NCI-H69 (cell line): ENCODE results near the gene ANKRD16.
"Not testable (repeated sequence)": the region's sequence is repeated elsewhere in the genome, so short reads cannot be mapped to it uniquely, and the experiment has no call there.

Experiments
- DNase-seq: peaks from one replicate; lab custom pipeline; 2025; lab: John Stamatoyannopoulos, UW

The ANKRD16 gene

GRCh38 chr10:5889624-5890451 lies at the start of gene ANKRD16, which contains the start of gene FBH1:
Gene ANKRD16 (minus strand): TSS chr10:5889893. CDS start chr10:5889354, 539 bp downstream.
Gene FBH1 (plus strand): TSS chr10:5890243. CDS start chr10:5890346, 103 bp downstream.
- peak; percentile 97 for DNase-seq

DNA sequence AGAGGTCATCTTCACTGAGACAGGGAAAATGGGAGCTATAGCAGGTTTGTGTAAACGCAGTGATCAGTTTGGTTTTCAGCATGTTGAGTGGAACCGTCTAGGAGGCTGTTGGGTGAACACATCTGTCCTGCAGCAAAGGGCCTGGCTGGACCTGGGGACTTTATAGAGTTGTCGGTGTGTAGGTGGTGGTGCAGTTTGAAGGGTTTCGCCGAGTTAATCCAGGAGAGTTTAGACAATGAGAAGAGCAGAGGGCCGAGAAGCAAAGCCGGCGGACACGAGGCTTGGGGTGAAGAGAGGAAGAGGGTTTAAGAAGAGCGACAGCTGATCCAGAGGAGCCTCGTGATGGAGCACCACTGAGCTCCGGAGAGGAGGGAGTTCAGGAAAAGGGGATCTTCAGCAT lies 48.6 kb upstream of the ANKRD16 start:
- DNase-seq, result no peak

DNA sequence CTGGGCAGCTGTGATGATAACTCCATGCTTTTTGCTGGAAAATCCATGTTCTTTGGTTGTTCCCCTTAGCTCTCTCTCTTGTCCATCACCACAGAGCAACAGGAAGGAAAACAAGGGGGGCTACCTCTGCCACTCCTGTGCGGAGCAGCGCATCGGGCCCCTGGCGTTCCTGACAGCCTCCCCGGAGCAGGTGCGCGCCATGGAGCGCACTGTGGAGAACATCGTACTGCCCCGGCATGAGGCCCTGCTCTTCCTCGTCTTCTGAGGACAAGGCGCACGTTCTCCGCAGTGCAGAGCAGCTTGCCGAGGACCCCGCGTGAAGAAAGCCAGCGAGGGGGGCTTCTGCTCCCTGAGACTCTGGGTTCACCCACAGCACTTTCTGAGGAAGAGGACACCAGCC lies 47.3 kb upstream of the ANKRD16 start:
- no peak for DNase-seq

DNA sequence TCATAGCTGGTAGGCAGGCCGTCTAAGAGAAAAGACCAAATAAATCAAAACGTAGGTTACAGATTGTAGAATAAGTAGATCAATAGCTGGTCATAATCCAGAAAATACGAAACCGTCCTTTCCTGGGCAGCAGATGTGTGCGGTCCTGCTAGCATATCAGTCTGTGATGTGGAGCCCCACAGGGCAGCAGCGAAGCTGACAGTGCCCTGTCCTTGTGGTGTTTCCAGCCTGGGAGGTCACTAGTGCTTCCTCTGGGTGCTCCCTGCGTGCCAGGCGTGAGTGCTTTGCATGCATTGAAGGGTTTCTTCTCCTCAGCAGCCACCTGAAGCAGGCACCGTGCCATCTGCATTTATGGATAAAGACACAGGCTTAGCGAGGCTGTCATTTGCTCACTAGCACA lies 45.9 kb upstream of the ANKRD16 start:
- DNase-seq, result no peak

DNA sequence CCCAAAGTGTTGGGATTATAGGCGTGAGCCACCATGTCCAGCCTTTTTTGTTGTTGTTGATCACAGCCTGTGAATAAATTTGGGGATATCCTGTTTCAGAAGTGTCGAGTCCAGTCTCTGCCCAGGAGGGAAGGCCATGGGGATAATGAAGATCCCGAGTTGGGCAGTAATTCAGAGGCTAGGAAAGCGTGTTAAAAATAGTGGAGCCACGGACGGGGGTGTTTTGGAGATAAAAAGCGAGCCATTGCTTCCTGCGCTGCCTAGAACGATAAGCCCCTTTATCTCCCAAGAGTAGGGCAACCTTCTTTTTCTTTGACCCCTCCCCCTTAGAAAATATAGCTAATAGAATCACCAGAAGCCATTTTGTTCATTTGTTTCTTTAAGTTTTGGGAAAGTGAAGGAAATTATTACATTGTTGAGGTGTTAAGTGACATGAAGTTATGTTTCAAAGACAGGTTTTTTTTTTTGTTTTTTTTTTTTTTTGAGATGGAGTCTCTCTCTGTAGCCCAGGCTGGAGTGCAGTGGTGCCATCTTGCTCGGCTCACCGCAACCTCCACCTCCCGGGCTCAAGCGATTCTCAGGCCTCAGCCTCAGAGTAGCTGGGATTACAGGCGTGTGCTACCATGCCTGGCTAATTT lies 44.3 kb upstream of the ANKRD16 start:
- no peak for DNase-seq

DNA sequence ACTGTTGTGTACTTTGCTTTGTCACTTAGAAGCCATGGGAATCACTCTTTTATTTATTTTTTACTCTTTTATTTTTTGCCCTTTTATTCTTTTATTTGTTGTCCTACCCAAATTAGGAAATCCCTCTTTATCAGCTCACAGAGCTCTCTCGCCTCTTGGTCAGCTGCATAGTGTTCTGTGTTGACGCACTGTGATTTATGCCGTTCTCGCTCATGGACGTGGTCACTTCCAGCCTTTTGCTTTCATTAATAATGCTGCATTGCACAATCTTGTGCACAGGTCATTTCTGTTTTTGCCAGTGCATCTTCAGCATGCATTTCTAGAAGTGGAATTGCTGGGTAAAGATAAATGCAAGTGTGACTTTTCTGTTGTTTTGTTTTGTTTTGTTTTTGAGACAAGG lies 42.7 kb upstream of the ANKRD16 start:
- DNase-seq, result no peak

DNA sequence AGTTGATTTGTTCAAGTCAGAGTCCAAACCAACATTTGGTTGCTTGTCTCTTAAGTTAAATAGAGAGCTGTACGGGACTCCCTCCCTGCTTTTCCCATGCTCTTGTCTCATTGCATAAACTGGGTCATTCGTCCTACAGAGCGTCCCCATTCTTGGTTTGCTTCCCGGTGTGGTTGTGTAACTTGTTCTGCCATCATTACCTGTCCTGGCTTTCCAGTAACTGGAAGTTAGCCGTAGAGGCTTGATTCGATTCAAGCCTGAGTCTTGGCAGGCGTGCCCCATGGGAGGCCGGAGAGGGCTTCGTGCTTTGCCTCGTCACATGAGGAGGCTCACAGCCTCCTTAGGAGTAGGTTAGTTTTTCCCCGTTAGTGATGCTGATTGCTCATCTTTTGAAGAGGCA lies 40.6 kb upstream of the ANKRD16 start:
- DNase-seq, result no peak

DNA sequence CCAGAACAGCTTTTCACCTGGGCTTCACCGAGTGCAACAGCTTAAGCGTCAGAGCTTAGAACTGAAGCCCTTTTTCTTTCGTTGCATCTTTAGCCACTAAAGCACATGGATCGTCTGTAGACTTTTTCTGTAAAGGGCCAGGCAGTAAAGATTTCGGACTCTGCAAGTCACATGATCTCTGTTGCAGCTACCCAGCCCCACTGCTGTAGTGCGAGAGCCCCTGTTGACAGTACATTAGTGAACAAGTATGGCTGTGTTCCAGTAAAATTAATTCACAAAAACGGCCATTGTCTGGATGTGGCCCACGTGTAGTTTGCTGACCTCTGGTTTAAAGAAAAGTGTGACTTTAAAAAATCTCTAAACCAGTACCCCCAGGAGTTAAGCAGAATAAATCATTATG lies 39.7 kb upstream of the ANKRD16 start:
- DNase-seq, result no peak

GRCh38 chr10:5927306-5927705 lies 37.6 kb upstream of the ANKRD16 start:
- no peak for DNase-seq

DNA sequence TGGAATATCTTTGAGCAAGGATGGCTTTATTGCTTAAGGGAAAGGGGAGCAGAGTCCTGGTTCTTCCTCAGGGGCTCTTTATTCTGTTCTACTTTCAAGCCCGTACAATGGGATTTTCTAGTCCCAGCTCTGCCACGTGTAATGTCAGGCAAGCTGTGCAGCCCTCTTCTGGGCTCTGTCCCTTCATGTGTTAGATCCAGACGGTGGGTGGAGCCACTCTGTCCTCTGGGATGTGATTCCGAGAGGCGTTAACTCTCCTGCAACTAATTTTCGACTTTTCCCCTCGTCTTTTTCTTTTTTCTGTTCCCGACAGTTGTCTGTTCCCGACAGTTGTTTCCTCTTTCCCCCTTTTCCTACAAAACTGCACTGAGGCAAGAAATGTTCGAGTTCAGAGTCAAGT lies 35.2 kb upstream of the ANKRD16 start:
- no peak for DNase-seq

- no peak for DNase-seq
Observed at GRCh38 chr10:5921746-5922145, 32.1 kb upstream of the ANKRD16 start.

GRCh38 chr10:5919568-5919967 lies 29.9 kb upstream of the ANKRD16 start:
- no peak for DNase-seq

DNA sequence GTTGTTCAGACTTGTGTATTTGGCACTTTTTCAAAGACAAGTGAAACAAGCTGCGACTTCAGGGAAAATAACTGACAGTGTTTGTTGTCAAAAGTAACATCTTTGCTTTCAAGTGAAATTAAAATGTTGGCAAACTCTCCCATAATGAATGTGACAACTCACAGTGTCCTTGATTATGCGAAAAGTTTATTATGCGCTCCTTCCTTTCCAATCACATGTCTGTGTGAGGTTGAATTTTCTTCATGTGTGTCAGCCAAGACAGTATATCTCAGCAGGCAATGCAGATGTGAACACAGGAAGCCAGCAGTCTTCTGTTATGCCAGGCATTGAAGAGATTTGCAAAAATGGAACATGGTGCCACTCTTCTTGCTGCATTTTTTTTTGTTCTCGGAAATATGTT lies 29.1 kb upstream of the ANKRD16 start:
- no peak for DNase-seq

- no peak for DNase-seq
Observed at GRCh38 chr10:5917305-5917704, 27.6 kb upstream of the ANKRD16 start.

DNA sequence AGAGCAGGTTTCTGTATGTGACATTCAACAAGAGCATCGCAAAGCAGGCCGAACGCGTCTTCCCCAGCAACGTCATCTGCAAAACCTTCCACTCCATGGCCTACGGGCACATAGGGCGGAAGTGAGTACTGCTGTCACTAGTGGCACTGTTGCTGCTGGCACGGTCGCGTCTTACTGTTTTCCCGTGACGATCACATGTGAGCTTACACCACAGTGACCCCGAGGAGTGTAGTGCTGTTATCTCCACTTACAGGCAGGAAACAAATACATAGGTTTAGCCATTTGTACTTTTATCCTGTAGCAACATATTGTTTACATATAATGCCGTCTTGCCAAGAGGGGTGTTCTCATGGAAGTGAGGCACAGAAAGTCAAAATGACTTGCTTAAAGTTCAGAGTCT lies 25.8 kb upstream of the ANKRD16 start:
- DNase-seq, result no peak

GRCh38 chr10:5913736-5914135 lies 24.0 kb upstream of the ANKRD16 start:
- DNase-seq, result no peak

GRCh38 chr10:5911670-5912069 lies 22.0 kb upstream of the ANKRD16 start:
- DNase-seq, result no peak

DNA sequence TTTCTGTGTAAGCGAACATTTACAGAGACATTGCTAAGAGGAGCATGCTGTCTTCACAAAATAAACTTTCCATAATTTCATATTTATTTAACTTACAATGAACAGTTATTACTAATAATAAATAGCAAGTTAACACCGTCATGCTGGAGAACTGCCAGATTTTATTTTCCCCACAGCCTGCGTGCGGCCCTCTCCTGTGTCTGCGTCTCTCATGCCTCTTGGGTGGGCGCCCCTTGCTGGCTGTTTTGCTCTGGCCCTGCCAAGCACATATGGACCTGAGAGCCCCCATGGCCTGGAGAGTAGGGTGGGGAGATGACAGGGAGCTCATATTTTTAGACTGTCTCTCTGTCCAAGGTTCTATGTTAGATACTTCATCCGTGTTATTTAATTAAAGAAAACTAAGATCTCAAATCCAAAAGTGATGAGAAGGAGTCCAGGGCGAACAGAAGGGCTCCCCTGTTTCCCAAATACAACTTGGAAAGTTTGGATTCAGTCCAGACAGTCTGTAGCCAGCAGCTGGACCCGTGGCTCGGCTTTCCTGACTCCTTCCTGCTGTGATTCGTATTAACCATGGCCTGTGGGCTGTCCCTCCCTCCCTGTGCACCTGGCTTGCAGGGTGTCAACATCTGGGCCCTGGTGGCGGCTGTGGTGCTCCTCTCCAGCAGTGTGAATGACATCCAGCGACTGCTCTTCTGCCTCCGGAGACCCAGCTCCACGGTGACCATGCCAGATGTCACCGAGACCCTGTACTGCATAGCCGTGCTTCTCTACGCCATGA lies 20.8 kb upstream of the ANKRD16 start:
- peak; percentile 63 for DNase-seq

DNA sequence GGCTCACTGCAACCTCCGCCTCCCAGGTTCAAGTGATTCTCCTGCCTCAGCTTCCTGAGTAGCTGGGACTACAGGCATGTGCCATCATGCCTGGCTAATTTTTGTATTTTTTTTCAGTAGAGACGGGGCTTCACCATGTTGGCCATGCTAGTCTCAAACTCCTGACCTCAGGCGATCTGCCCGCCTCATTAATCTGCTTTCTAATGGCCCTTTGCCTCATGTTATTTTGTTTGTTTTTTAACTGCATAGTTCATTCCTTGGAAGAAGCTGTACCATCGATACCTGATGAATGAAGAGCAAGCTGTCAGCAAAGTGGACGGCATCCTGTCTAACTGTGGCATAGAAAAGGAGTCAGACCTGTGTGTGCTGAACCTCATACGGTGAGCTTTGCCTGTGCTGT lies 19.0 kb upstream of the ANKRD16 start:
- DNase-seq, result not testable (repeated sequence)

GRCh38 chr10:5906651-5907050 lies 17.0 kb upstream of the ANKRD16 start:
- no peak for DNase-seq

DNA sequence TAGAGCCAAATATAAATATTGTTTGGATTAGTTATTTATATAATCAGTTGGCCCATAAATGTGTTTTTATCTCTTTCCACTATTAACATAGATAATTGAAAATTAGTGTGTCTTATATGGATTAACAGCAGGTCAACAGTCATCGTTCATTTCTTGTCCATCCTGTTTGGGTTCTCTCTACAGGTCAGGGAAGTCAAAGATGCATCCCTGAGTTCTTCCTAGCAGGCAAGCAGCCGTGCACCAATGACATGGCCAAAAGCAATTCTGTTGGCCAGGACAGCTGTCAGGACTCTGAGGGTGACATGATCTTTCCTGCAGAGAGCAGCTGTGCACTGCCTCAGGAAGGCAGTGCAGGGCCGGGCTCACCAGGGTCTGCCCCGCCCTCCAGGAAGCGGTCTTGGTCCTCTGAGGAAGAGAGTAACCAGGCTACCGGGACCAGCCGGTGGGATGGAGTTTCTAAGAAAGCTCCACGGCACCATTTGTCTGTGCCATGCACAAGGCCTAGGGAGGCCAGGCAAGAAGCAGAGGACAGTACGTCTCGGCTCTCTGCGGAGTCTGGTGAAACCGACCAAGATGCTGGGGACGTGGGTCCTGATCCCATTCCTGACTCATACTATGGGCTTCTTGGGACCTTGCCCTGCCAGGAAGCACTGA lies 16.3 kb upstream of the ANKRD16 start:
- DNase-seq, result no peak

- DNase-seq, result no peak
Observed at GRCh38 chr10:5904227-5904626, 14.5 kb upstream of the ANKRD16 start.
